Right lobe of liver (tissue), 6 donors: ENCODE measurements around the gene EMC10. TPM values are rescaled to one million over a fixed set of nuclear protein-coding genes. Genes with fewer than 3 reads are reported as not detected.

ENCODE experiments used
- ATAC-seq, 4 donors: fragments of 200-7000 bp; cut with Tn5 transposase; one replicate each; pipeline ENCODE4 v1.9.1; 2020; ENCODE audit warnings: mild to moderate bottlenecking in 4 of 4, moderate library complexity in 4 of 4
- DNase-seq, 3 donors: peaks; one replicate each; pipeline ENCODE4 v3.0.0-alpha.2; 2020
- H3K27ac ChIP-seq, 3 donors: fragments of 200-600 bp; one replicate each; pipeline ENCODE4 v1.8.0; 2022
- H3K27me3 ChIP-seq, 2 donors: fragments of 200-600 bp; one replicate each; pipeline ENCODE4 v1.8.0; 2022
- H3K36me3 ChIP-seq, 4 donors: fragments of 200-600 bp; sonication (generic) in 1 of 4; one replicate each; pipeline versions ENCODE4 v1.5.1 to v1.8.0; 2017 to 2022; ENCODE audit warnings: control low read depth in 1 of 4
- H3K4me1 ChIP-seq, 4 donors: fragments of 200-600 bp; sonication (generic) in 1 of 4; one replicate each; pipeline versions ENCODE4 v1.5.1 to v1.8.0; 2017 to 2022; ENCODE audit warnings: control low read depth in 1 of 4
- H3K4me3 ChIP-seq, 3 donors: fragments of 200-600 bp; one replicate each; pipeline ENCODE4 v1.8.0; 2022
- H3K9me3 ChIP-seq, 4 donors: fragments of 200-600 bp; sonication (generic) in 1 of 4; one replicate each; pipeline versions ENCODE4 v1.5.1 to v1.8.0; 2017 to 2022; ENCODE audit warnings: control low read depth in 1 of 4
- CTCF ChIP-seq, 4 donors: fragments of 200-600 bp in 3 of 4; fragments of 450-650 bp in 1 of 4; IDR thresholded peaks; one replicate each; pipeline versions ENCODE4 v1.5.1 to v1.8.0; 2016 to 2022; ENCODE audit warnings: antibody characterized with exemption in 4 of 4, mild to moderate bottlenecking in 2 of 4
- POLR2A ChIP-seq: fragments of 450-650 bp; IDR thresholded peaks from one replicate; pipeline ENCODE4 v1.6.1; 2017; ENCODE audit warnings: antibody characterized with exemption, mild to moderate bottlenecking
- WGBS: methylation state at CpG from one replicate; pipeline ENCODE4 v1.1.6; 2018; ENCODE audit warnings: low coverage, low lambda C conversion rate; ENCODE audit not compliant: insufficient coverage; ENCODE audit errors: missing lambda C conversion rate; 5-methylcytosine and 5-hydroxymethylcytosine counted together
- intact Hi-C, 2 donors: fragments of 100-400 bp; cut with DNase I; formaldehyde crosslinking; loops; one replicate each; pipeline versions ENCODE4 v1.11.2 to v1.14.1; 2022
- total RNA-seq, 6 experiments: library from RNA; depleted of rRNA in 2 of 6; stranded (reverse); fragments of >200 nt in 2 of 6; fragmentation: NEBNext Ultra II Directional in 3 of 6; extraction: Animal tissue kit (Norgen Biotek cat#: 25700) in 3 of 6; gene quantifications; one replicate each; pipeline versions ENCODE4 v1.1.0 to v1.2.4, GENCODE V29; 2016 to 2023
- donor health status: DM: no; HTN: yes; CAD: no.
- donor health status: DM: no; HTN: no; CAD: no.
- donor health status: DM: no; HTN: no; CAD: no.
- donor health status: DM: no; HTN: yes; CAD: no.
- donor health status: DM: no; HTN: yes; CAD: no.

Gene EMC10
- total RNA-seq, 6 experiments from 2014 or later, result 48.6 to 82.8 (median 74.2) TPM

GRCh38 chr19:50480281-50481111 is 4.2 kb downstream of the EMC10 start:
- ATAC-seq (no peak), DNase-seq (peak in 1 of 3 donors; percentile 51)
- Histone ChIP-seq H3K36me3 (peaks cover 3 to 22% (median 7%) of the 10 kb centered on the region in 4 donors), H3K4me1 (peaks cover 0 to 6% (median 2%) of the 10 kb centered on the region in 4 donors), H3K27me3 (no peaks in the 10 kb centered on the region), H3K9me3 (no peaks in the 10 kb centered on the region), H3K27ac (no peak overlapping the region), H3K4me3 (no peak overlapping the region)
- 74% methylated on average over 7 of the region's 37 CpGs for WGBS
- TF ChIP-seq POLR2A, result no peak
- no peak for TF ChIP-seq CTCF (IDR thresholded peaks at IDR 0.05)
- intact Hi-C loops, result no loop called here

- Histone ChIP-seq H3K4me3 (no peak overlapping the region), H3K27me3 (no peaks in the 10 kb centered on the region), H3K36me3 (peaks cover 3 to 22% (median 7%) of the 10 kb centered on the region in 4 donors), H3K27ac (no peak overlapping the region), H3K9me3 (no peaks in the 10 kb centered on the region), H3K4me1 (peaks cover 0 to 6% (median 0%) of the 10 kb centered on the region in 4 donors)
- TF ChIP-seq POLR2A, result no peak
- TF ChIP-seq CTCF (IDR thresholded peaks at IDR 0.05), result no peak
- intact Hi-C loops, result no loop called here
- ATAC-seq (no peak), DNase-seq (peak in 1 of 3 donors; percentile 46)
- WGBS, result 90% methylated on average over 7 of the region's 27 CpGs
Measured at GRCh38 chr19:50481351-50482149, 5.2 kb downstream of the EMC10 start.

DNA sequence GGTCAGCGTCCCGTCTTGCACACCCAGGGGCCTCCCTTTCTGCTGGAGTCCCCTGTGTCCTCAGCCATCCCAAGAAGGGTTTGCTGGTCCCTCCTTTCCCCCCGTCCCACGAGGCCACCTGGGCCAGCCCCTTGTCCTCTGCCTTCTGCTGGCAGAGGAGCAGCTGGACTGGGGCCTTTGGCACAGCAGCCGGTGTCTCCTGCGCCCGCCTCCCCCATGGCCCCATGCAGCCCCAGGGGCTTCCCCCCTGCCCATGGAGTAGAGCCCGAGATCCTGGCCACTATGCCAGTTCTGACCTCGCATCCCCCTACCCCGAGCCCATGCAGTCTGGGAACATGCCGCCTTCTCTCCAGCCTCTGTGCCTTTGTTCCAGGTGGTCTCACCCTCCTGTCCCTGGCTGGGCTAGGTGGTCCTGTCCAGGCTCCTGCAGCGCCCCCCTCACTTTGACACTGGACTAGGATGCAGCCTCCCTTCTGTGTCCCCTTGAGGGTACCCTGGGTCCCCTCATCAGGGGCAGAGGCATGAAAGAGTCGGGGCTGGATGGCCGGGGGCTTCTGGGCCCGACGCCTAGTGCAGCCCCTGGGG is 6.1 kb downstream of the EMC10 start:
- H3K9me3 ChIP-seq, result no peaks in the 10 kb centered on the region
- H3K36me3 ChIP-seq, result peaks cover 3 to 22% (median 7%) of the 10 kb centered on the region in 4 donors
- DNase-seq (peak in 1 of 3 donors; percentile 41), ATAC-seq (no peak)
- TF ChIP-seq POLR2A, result no peak
- no peak for TF ChIP-seq CTCF (IDR thresholded peaks at IDR 0.05)
- H3K4me1 ChIP-seq, result peaks cover 0 to under 1% (median 0%) of the 10 kb centered on the region in 4 donors
- no peak overlapping the region for H3K4me3 ChIP-seq
- WGBS, result 68% methylated on average over 7 of the region's 16 CpGs
- intact Hi-C loops, result no loop called here
- H3K27ac ChIP-seq, result no peak overlapping the region
- no peaks in the 10 kb centered on the region for H3K27me3 ChIP-seq

- 76% methylated on average over 5 of the region's 10 CpGs for WGBS
Measured at GRCh38 chr19:50482916-50483315, 6.6 kb downstream of the EMC10 start.

More at GRCh38 chr19:50482916-50483315, 6.6 kb downstream of the EMC10 start:
- no peak for ATAC-seq
- no peak for DNase-seq
- Histone ChIP-seq H3K36me3 (peaks cover 3 to 22% (median 7%) of the 10 kb centered on the region in 4 donors), H3K9me3 (no peaks in the 10 kb centered on the region), H3K4me3 (no peak overlapping the region), H3K27ac (no peak overlapping the region), H3K4me1 (no peaks in the 10 kb centered on the region), H3K27me3 (no peaks in the 10 kb centered on the region)
- intact Hi-C loops, result no loop called here
- TF ChIP-seq CTCF (IDR thresholded peaks at IDR 0.05) (no peak), POLR2A (no peak)
